Ureter (tissue), 1 donor: Measurements from ENCODE around the gene FAM234B. TPM values are rescaled to one million over a fixed set of nuclear protein-coding genes. Genes with fewer than 3 reads are reported as not detected.
"Not testable (repeated sequence)": the region's sequence is repeated elsewhere in the genome, so short reads cannot be mapped to it uniquely, and the experiment has no call there.

Experiments used
- DNase-seq: peaks from one replicate; pipeline ENCODE4 v3.0.0-alpha.2; 2020; ENCODE audit warnings: low spot score
- total RNA-seq: library from RNA; stranded (reverse); gene quantifications from one replicate; pipeline ENCODE4 v1.2.4, GENCODE V29; 2023
- donor health status: DM: yes; HTN: yes; CAD: no.

Gene FAM234B
- total RNA-seq, 1 donor from 2014 or later, result 24.9 TPM

GRCh38 chr12:13061377-13061776 is 17.2 kb downstream of the FAM234B start:
- DNase-seq, result no peak

- DNase-seq, result no peak
These were observed 18.5 kb downstream of the FAM234B start for GRCh38 chr12:13062669-13063068.

- DNase-seq, result no peak
These were observed 21.8 kb downstream of the FAM234B start for GRCh38 chr12:13066014-13066413.

- DNase-seq, result no peak
These were observed 22.3 kb downstream of the FAM234B start for GRCh38 chr12:13066459-13066858.

GRCh38 chr12:13067322-13067721 is 23.1 kb downstream of the FAM234B start:
- DNase-seq, result no peak

- DNase-seq, result no peak
These were observed 25.2 kb downstream of the FAM234B start for GRCh38 chr12:13069380-13069779.

GRCh38 chr12:13071305-13072280 is 27.4 kb downstream of the FAM234B start:
- DNase-seq, result no peak

- no peak for DNase-seq
These were observed 29.0 kb downstream of the FAM234B start for GRCh38 chr12:13073173-13073572.

- no peak for DNase-seq
These were observed 30.4 kb downstream of the FAM234B start for GRCh38 chr12:13074396-13075117.

- no peak for DNase-seq
These were observed 30.9 kb downstream of the FAM234B start for GRCh38 chr12:13075118-13075480.

GRCh38 chr12:13075786-13076570 is 31.8 kb downstream of the FAM234B start:
- no peak for DNase-seq

GRCh38 chr12:13079440-13079906 is 35.3 kb downstream of the FAM234B start:
- no peak for DNase-seq

GRCh38 chr12:13080266-13080665 is 36.1 kb downstream of the FAM234B start:
- DNase-seq, result no peak

- no peak for DNase-seq
These were observed 38.7 kb downstream of the FAM234B start for GRCh38 chr12:13082861-13083260.

- not testable (repeated sequence) for DNase-seq
These were observed 39.5 kb downstream of the FAM234B start for GRCh38 chr12:13083638-13084037.

GRCh38 chr12:13084898-13085640 is 40.9 kb downstream of the FAM234B start:
- DNase-seq, result no peak

- no peak for DNase-seq
These were observed 41.9 kb downstream of the FAM234B start for GRCh38 chr12:13085968-13086686.

- DNase-seq, result no peak
These were observed 43.6 kb downstream of the FAM234B start for GRCh38 chr12:13087766-13088165.

- no peak for DNase-seq
These were observed 44.3 kb downstream of the FAM234B start for GRCh38 chr12:13088496-13088895.

GRCh38 chr12:13090054-13090453 is 45.9 kb downstream of the FAM234B start:
- DNase-seq, result no peak

- DNase-seq, result no peak
These were observed 47.7 kb downstream of the FAM234B start for GRCh38 chr12:13091832-13092231.
